ENCODE results near the gene CAMTA1. TPM values are rescaled to one million over a fixed set of nuclear protein-coding genes. Genes with fewer than 3 reads are reported as not detected.

CAMTA1 gene
- total RNA-seq, 1 donor from 2014 or later, result 63.8 TPM

DNA sequence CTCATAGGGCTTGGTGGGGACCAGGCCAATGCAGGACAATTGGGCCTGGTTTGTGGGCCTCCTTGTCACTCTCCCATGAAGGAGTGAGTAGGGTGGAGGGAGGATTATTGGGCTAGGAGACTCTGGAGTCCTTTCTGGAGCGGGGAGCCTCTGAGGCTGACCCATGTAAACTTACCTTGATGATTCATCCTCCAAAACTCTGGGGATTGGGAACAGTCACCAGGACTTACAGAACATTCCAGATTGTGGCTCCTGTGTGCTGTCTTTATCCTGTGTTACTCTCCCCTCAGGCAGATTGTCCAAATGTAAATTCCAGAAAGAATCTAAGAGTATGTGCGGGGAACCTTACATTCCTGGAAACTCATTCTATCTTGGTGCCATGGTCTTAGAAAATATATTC lies 197.6 kb downstream of the CAMTA1 start:
- peaks cover 10% of the 10 kb centered on the region for H3K27me3 Mint-ChIP-seq (ENCODE audit: low read depth)
- no peak overlapping the region for H3K27ac Mint-ChIP-seq (ENCODE audit: unreplicated experiment)
- no peak for DNase-seq (ENCODE audit: low spot score)
- no peak overlapping the region for H3K4me3 Mint-ChIP-seq (ENCODE audit: unreplicated experiment)
- no peaks in the 10 kb centered on the region for H3K4me1 Mint-ChIP-seq (ENCODE audit: low read depth)
- TF ChIP-seq, protein P1, sequence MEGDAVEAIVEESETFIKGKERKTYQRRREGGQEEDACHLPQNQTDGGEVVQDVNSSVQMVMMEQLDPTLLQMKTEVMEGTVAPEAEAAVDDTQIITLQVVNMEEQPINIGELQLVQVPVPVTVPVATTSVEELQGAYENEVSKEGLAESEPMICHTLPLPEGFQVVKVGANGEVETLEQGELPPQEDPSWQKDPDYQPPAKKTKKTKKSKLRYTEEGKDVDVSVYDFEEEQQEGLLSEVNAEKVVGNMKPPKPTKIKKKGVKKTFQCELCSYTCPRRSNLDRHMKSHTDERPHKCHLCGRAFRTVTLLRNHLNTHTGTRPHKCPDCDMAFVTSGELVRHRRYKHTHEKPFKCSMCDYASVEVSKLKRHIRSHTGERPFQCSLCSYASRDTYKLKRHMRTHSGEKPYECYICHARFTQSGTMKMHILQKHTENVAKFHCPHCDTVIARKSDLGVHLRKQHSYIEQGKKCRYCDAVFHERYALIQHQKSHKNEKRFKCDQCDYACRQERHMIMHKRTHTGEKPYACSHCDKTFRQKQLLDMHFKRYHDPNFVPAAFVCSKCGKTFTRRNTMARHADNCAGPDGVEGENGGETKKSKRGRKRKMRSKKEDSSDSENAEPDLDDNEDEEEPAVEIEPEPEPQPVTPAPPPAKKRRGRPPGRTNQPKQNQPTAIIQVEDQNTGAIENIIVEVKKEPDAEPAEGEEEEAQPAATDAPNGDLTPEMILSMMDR (IDR thresholded peaks at IDR 0.05), result no peak
- H3K36me3 Mint-ChIP-seq (ENCODE audit: low read depth), result no peaks in the 10 kb centered on the region
- H3K9me3 Mint-ChIP-seq (ENCODE audit: low read depth), result no peaks in the 10 kb centered on the region

DNA sequence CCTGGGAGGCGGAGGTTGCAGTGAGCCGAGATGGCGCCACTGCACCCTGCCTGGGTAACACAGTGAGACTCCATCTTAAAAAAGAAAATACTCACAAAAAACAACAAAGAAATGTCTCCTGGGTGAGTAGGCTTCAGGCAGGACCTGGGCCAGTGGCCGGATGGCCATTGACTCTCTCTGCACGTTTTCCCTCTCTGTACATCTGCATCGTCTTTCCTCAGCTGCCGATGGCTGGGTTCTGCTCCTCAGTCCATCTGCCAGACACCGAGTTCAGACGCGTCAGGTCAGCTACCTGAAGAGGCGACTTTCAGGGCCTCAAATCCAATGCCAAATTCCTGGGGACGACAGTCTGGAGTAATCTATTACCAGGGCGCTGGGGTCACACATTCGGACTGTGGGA lies 199.3 kb downstream of the CAMTA1 start:
- Mint-ChIP-seq H3K36me3 (ENCODE audit: low read depth) (no peaks in the 10 kb centered on the region), H3K9me3 (ENCODE audit: low read depth) (peaks cover 1% of the 10 kb centered on the region), H3K4me3 (ENCODE audit: unreplicated experiment) (no peak overlapping the region), H3K27ac (ENCODE audit: unreplicated experiment) (no peak overlapping the region), H3K4me1 (ENCODE audit: low read depth) (no peaks in the 10 kb centered on the region), H3K27me3 (ENCODE audit: low read depth) (peaks cover 7% of the 10 kb centered on the region)
- no peak for DNase-seq (ENCODE audit: low spot score)
- TF ChIP-seq, protein P1 (IDR thresholded peaks at IDR 0.05), result no peak

DNA sequence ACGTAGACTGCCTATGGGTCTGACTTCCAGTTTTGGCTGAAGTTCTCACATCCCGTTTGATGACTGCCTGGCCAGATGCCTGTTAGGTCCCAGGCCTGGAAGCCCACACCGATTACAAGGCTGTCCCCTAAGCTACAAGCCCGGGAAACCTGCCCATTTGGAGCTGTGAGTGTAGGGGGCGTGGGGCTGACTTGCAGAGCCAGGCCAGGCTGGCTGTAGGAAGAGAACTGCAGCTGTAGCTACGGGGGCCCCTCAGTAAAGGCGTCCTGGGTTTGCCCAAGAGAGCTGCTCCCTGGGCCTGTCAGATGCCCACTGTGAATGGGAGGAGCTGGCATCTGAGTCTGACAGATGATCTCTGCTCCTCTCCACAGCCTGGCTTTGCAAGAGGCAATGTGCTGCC lies 199.7 kb downstream of the CAMTA1 start:
- Mint-ChIP-seq H3K27ac (ENCODE audit: unreplicated experiment) (no peak overlapping the region), H3K4me1 (ENCODE audit: low read depth) (no peaks in the 10 kb centered on the region), H3K9me3 (ENCODE audit: low read depth) (peaks cover 6% of the 10 kb centered on the region), H3K27me3 (ENCODE audit: low read depth) (peaks cover 7% of the 10 kb centered on the region), H3K36me3 (ENCODE audit: low read depth) (peaks cover 4% of the 10 kb centered on the region), H3K4me3 (ENCODE audit: unreplicated experiment) (no peak overlapping the region)
- no peak for DNase-seq (ENCODE audit: low spot score)
- TF ChIP-seq, protein P1 (IDR thresholded peaks at IDR 0.05), result no peak

DNA sequence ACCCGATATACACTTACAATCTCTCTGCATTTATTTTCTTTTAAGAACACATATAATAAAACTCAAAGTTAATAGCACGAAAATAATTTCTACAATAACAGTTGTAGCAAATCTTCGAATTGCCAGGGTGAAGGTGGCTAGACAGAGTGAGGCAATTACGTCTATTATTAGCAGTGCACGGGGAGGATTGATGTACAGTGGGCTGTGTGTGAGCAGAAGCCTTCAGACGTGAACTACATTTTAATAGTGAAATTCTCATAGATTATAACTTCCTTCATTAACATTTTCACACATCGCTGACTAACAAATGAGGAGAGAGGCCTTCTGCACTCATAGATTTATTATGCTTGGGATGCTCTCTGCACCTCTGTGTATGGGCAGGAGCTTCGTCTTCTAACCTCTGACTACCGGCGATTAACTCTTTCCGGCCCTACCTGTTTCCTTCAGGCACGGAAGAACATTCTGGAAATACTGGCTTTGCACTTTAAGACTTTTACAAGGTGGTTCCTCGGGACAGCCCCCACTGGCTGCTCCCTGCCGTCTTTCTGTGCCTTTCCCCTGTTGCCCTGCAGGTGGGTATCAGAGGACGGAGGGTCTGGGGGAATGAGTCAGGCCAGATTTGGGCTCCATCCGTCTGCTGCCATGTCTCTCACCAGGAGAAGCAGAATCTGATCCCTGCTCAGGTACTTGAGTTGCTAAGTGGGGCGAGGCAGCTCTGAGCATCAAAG lies 200.5 kb downstream of the CAMTA1 start:
- Mint-ChIP-seq H3K4me3 (ENCODE audit: unreplicated experiment) (no peak overlapping the region), H3K9me3 (ENCODE audit: low read depth) (peaks cover 6% of the 10 kb centered on the region), H3K36me3 (ENCODE audit: low read depth) (peaks cover 4% of the 10 kb centered on the region), H3K27ac (ENCODE audit: unreplicated experiment) (no peak overlapping the region), H3K27me3 (ENCODE audit: low read depth) (peaks cover 7% of the 10 kb centered on the region), H3K4me1 (ENCODE audit: low read depth) (peaks cover under 1% of the 10 kb centered on the region)
- TF ChIP-seq, protein P1 (IDR thresholded peaks at IDR 0.05), result no peak
- DNase-seq (ENCODE audit: low spot score), result no peak

DNA sequence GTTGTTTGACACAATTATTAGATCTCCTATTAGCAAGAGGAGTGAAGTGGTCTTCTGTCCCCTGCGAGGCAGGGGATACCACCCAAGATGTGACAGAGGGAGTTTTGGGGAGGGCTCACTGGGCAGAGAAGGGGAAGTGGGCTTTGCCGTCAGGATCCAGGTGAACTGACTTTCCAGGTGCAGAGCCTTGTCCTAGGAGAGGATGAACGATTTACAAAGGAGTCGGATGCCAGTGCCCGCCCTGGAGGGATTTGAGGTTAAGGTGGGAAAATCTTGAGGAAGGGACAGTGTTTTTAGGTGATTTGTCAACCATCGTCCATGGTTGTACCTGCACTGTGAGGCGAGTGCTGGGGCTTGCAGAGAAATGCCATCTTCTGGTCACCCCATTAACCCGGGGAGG lies 201.0 kb downstream of the CAMTA1 start:
- no peak for DNase-seq (ENCODE audit: low spot score)
- H3K36me3 Mint-ChIP-seq (ENCODE audit: low read depth), result peaks cover 4% of the 10 kb centered on the region
- peaks cover 6% of the 10 kb centered on the region for H3K9me3 Mint-ChIP-seq (ENCODE audit: low read depth)
- no peak overlapping the region for H3K4me3 Mint-ChIP-seq (ENCODE audit: unreplicated experiment)
- peaks cover 6% of the 10 kb centered on the region for H3K4me1 Mint-ChIP-seq (ENCODE audit: low read depth)
- TF ChIP-seq, protein P1 (IDR thresholded peaks at IDR 0.05), result no peak
- no peak overlapping the region for H3K27ac Mint-ChIP-seq (ENCODE audit: unreplicated experiment)
- H3K27me3 Mint-ChIP-seq (ENCODE audit: low read depth), result peaks cover 7% of the 10 kb centered on the region
